Tibial nerve (tissue), 4 donors: ENCODE results near the gene ETV3L. TPM values are rescaled to one million over a fixed set of nuclear protein-coding genes. Genes with fewer than 3 reads are reported as not detected.

Experiments
- DNase-seq, 2 donors: peaks; one replicate each; pipeline ENCODE4 v3.0.0-alpha.2; 2019; ENCODE audit warnings: low spot score in 2 of 2
- H3K27ac ChIP-seq, 4 donors: fragments of 200-600 bp; sonication (generic) in 3 of 4; one replicate each; pipeline ENCODE4 v1.5.1; 2017 to 2019; ENCODE audit warnings: mild to moderate bottlenecking in 1 of 4
- H3K27me3 ChIP-seq, 2 donors: fragments of 200-600 bp; sonication (generic) in 1 of 2; one replicate each; pipeline versions ENCODE4 v1.5.1 to v1.6.0; 2017 to 2019
- H3K36me3 ChIP-seq, 3 donors: fragments of 200-600 bp; sonication (generic); one replicate each; pipeline ENCODE4 v1.5.1; 2018 to 2019
- H3K4me1 ChIP-seq, 4 donors: fragments of 200-600 bp; sonication (generic) in 3 of 4; one replicate each; pipeline ENCODE4 v1.5.1; 2017 to 2019
- H3K4me3 ChIP-seq, 4 donors: fragments of 200-600 bp; sonication (generic) in 3 of 4; one replicate each; pipeline ENCODE4 v1.5.1; 2017 to 2019; ENCODE audit warnings: mild to moderate bottlenecking in 1 of 4, moderate library complexity in 1 of 4
- H3K9me3 ChIP-seq, 4 donors: fragments of 200-600 bp; sonication (generic) in 3 of 4; one replicate each; pipeline ENCODE4 v1.5.1; 2017 to 2019
- EP300 ChIP-seq, 2 donors: sonication (generic); formaldehyde crosslinking; IDR thresholded peaks; one replicate each; pipeline ENCODE4 v1.6.1; 2017; ENCODE audit warnings: antibody characterized with exemption in 2 of 2, mild to moderate bottlenecking in 1 of 2
- POLR2A ChIP-seq, 2 donors: fragments of 450-650 bp; IDR thresholded peaks; one replicate each; pipeline ENCODE4 v1.6.1; 2017; ENCODE audit warnings: antibody characterized with exemption in 2 of 2, mild to moderate bottlenecking in 2 of 2, moderate library complexity in 2 of 2
- WGBS, 2 donors: methylation state at CpG; one replicate each; pipeline ENCODE4 v1.1.5; 2018; 5-methylcytosine and 5-hydroxymethylcytosine counted together
- total RNA-seq, 4 donors: library from RNA; depleted of rRNA; stranded (reverse); fragments of >200 nt; gene quantifications; one replicate each; pipeline ENCODE4 v1.1.0, GENCODE V29; 2016
- TF ChIP-seq, protein P1 (sequence below), 5 experiments: fragments of 200-600 bp in 3 of 5; fragments of 450-650 bp in 2 of 5; sonication (generic) in 3 of 5; IDR thresholded peaks; one replicate each; pipeline ENCODE4 v1.5.1; 2016 to 2019; ENCODE audit warnings: antibody characterized with exemption in 5 of 5, mild to moderate bottlenecking in 3 of 5, moderate library complexity in 2 of 5

The ETV3L gene
- total RNA-seq, 4 donors from 2014 or later = not detected

DNA sequence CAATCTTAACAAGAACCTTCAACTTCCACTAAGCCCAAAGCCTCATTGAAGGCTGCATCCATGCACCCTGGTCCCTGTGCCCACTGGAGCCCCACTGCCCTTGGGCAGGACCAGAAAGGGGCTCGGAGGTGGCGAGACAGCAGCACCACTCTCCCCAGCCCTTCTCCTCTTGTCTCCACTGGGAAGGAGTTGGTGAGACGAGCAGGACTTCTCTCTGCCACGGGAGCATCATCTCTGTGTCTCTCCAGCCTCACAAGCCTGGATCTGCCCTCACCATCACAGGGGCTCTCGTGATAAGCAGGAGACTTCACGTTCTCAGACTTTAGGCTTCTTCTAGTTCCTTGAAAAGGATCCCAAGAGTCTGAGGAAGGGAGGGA, 7.2 kb upstream of the ETV3L start:
- 78 to 81% methylated on average over 6 of the region's 6 CpGs for WGBS, 2 donors
- no peaks in the 10 kb centered on the region for H3K36me3 ChIP-seq
- no peaks in the 10 kb centered on the region for H3K4me1 ChIP-seq
- H3K27ac ChIP-seq = no peak overlapping the region
- H3K4me3 ChIP-seq = no peak overlapping the region
- H3K9me3 ChIP-seq = no peaks in the 10 kb centered on the region
- DNase-seq = no peak
- TF ChIP-seq, protein P1, sequence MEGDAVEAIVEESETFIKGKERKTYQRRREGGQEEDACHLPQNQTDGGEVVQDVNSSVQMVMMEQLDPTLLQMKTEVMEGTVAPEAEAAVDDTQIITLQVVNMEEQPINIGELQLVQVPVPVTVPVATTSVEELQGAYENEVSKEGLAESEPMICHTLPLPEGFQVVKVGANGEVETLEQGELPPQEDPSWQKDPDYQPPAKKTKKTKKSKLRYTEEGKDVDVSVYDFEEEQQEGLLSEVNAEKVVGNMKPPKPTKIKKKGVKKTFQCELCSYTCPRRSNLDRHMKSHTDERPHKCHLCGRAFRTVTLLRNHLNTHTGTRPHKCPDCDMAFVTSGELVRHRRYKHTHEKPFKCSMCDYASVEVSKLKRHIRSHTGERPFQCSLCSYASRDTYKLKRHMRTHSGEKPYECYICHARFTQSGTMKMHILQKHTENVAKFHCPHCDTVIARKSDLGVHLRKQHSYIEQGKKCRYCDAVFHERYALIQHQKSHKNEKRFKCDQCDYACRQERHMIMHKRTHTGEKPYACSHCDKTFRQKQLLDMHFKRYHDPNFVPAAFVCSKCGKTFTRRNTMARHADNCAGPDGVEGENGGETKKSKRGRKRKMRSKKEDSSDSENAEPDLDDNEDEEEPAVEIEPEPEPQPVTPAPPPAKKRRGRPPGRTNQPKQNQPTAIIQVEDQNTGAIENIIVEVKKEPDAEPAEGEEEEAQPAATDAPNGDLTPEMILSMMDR (IDR thresholded peaks at IDR 0.05) = no peak
- TF ChIP-seq EP300 (IDR thresholded peaks at IDR 0.05) = no peak
- no peak for TF ChIP-seq POLR2A (IDR thresholded peaks at IDR 0.05)
- peaks cover 0 to 39% of the 10 kb centered on the region in 2 donors for H3K27me3 ChIP-seq

DNA sequence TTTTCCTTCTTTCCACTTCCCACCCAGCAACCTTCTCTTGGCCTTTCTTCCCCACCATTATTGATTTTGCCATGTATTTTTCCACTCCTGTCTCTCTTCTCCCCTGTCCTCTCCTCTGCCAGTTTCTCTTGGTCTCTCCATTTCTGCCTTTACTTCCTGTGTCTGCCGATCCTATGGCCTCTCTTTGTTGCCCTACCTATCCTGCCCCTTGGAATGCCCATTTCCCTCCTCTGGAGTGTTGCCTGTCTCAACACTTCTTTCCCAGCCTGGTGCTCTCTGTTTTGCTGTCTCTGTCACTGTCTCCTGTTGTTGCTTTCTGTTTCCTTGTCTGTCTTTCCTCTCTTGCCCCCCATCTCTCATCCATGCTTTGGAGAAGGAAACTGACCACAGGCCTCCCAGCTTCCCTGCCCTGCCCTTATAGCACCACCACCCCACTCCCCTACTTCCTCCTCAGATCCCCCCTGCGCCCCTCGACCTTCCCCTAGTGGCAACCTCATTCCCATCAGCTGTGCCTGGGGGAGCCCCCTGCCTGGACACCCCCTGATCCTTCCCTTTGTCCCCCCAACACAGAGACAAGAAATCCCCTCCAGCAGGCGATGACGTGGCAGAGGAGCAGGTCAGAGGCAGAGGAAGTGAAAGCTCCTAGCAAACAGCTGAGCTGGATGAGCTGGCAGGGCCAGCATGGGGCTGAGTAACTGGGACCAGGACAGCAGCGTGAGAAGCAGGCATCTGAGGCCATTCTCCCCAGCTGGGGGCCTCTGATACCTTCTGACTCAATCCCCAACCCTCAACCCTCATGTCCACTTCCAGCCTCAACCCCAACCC, 6.6 kb upstream of the ETV3L start:
- H3K36me3 ChIP-seq = no peaks in the 10 kb centered on the region
- no peak overlapping the region for H3K27ac ChIP-seq
- TF ChIP-seq EP300 (IDR thresholded peaks at IDR 0.05) = no peak
- TF ChIP-seq, protein P1 (IDR thresholded peaks at IDR 0.05) = no peak
- no peak for TF ChIP-seq POLR2A (IDR thresholded peaks at IDR 0.05)
- DNase-seq = no peak
- H3K27me3 ChIP-seq = peaks cover 0 to 39% of the 10 kb centered on the region in 2 donors
- 47 to 51% methylated on average over 6 of the region's 6 CpGs for WGBS, 2 donors
- no peaks in the 10 kb centered on the region for H3K9me3 ChIP-seq
- H3K4me1 ChIP-seq = no peaks in the 10 kb centered on the region
- H3K4me3 ChIP-seq = no peak overlapping the region

DNA sequence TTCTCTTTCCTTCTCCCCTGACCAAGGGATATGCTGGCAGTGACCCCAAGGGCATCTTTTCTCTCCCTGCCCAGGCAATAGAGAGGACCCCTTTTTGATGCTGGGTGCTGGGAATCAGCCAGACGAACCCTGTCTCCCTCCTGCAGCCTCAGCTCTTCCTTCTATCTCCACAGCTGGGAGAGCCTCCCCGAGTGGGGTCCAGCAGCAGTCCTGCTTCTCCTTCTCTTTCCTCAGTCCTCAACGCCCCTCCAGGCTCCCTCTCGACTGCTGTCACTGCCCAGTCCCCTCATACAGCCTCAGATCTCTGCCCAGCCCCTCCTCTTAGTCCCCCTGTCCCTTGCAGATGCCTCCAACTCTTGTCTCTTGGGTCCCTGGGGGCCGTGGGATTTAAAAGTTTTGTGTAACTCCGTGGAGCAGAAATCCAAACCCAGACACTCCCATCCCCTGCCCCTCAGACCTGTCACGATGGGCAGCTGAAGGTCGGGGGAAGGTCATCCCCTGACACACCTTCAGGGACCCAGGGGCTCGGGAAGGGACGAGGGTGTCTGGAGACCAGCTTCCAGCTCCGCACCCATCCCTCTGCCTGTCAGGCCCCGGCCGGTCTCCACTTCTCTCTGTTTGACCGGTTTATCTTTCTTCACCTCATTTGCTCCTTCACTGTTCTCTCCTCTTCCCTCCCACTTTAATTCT, 5.8 kb upstream of the ETV3L start:
- H3K4me1 ChIP-seq = no peaks in the 10 kb centered on the region
- H3K4me3 ChIP-seq = no peak overlapping the region
- WGBS, 2 donors = 65 to 70% methylated on average over 14 of the region's 14 CpGs
- H3K27ac ChIP-seq = no peak overlapping the region
- no peak for DNase-seq
- no peaks in the 10 kb centered on the region for H3K36me3 ChIP-seq
- TF ChIP-seq, protein P1 (IDR thresholded peaks at IDR 0.05) = no peak
- no peak for TF ChIP-seq EP300 (IDR thresholded peaks at IDR 0.05)
- TF ChIP-seq POLR2A (IDR thresholded peaks at IDR 0.05) = no peak
- H3K27me3 ChIP-seq = peaks cover 0 to 33% of the 10 kb centered on the region in 2 donors
- no peaks in the 10 kb centered on the region for H3K9me3 ChIP-seq

DNA sequence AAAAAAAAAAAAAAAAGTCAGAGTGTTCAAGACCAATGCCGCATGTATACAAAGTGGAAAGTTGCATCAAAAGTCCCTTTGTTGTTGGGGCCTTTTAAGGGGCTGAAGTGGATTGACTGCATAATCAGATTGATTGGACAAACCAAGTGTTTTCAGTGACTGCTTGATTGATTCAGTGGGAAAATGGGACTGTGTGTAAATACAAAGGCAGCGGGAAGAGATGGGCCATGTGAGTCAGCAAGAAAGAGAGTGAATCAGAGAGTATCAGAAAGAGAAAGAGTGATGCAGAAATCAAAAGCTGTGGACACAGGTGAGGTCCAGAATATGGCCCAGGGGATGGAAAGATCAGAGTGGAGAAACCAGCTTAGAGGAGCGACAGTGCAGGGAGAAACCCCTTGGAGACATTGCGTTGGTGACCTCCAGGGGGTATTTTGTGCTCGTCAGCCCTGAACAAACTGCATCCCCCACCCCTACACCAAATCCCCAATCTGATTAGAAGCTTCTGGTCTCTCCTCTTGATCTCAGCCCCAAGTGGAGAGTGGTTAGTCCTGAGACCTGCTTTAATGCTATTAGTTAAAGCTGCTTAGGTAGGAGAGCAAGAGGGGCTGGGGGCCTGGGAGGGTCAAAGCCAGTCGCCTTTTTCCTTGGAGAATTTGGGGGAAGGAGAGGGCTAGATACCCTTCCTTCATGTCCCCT, 5.1 kb upstream of the ETV3L start:
- WGBS, 2 donors = 54 to 59% methylated on average over 6 of the region's 6 CpGs
- DNase-seq = no peak

DNA sequence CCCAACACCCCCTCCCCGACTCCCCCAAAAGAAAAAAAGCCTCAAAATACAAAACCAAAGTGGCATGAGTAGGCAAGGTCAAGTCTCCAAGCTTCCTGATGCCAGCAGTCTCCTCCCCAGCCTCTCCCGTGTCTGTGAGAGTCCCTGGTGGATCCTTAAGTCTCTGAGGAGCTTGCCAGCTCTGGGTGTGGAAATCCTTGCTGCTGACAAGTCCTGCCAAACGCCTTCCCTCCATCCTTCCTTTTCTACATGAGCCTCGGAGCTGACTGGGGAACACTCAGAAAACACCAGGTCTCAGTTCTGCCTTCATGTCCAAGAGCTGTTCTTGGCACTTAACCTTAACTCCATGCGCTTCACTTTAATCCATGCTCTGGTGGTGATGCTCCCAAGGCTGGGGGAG, 3.7 kb upstream of the ETV3L start:
- H3K36me3 ChIP-seq = no peaks in the 10 kb centered on the region
- 71 to 77% methylated on average over 5 of the region's 5 CpGs for WGBS, 2 donors
- no peaks in the 10 kb centered on the region for H3K9me3 ChIP-seq
- H3K4me1 ChIP-seq = no peaks in the 10 kb centered on the region
- no peak overlapping the region for H3K27ac ChIP-seq
- H3K4me3 ChIP-seq = no peak overlapping the region
- TF ChIP-seq POLR2A (IDR thresholded peaks at IDR 0.05) = no peak
- TF ChIP-seq, protein P1 (IDR thresholded peaks at IDR 0.05) = no peak
- TF ChIP-seq EP300 (IDR thresholded peaks at IDR 0.05) = no peak
- no peak for DNase-seq
- peaks cover 0 to 13% of the 10 kb centered on the region in 2 donors for H3K27me3 ChIP-seq

More for the DNA sequence above, 5.1 kb upstream of the ETV3L start:
- H3K36me3 ChIP-seq = no peaks in the 10 kb centered on the region
- H3K4me1 ChIP-seq = no peaks in the 10 kb centered on the region
- no peaks in the 10 kb centered on the region for H3K9me3 ChIP-seq
- no peak overlapping the region for H3K4me3 ChIP-seq
- H3K27me3 ChIP-seq = peaks cover 0 to 26% of the 10 kb centered on the region in 2 donors
- TF ChIP-seq POLR2A (IDR thresholded peaks at IDR 0.05) = no peak
- no peak overlapping the region for H3K27ac ChIP-seq
